H1 (cell line): Measurements from ENCODE around the gene ZNF592. TPM values are rescaled to one million over a fixed set of nuclear protein-coding genes. Genes with fewer than 3 reads are reported as not detected.

Experiments
- TAF1 ChIP-seq: IDR thresholded peaks from 2 replicates; pipeline ENCODE4 v1.6.1; 2011; ENCODE audit warnings: mild to moderate bottlenecking, low read depth, low read length
- polyA plus RNA-seq, 7 experiments: library from polyadenylated mRNA; depleted of rRNA in 3 of 7; stranded (reverse) in 5 of 7; unstranded in 2 of 7; fragments of >200 nt in 5 of 7; fragments of 200-250 nt in 2 of 7; gene quantifications; 1 replicate in 5 of 7; 2 replicates in 1 of 7; 4 replicates in 1 of 7; pipeline versions ENCODE4 v1.2.1 to v1.2.3, GENCODE V29; 2011 to 2013; ENCODE audit warnings: missing spikeins in 2 of 7, mixed read lengths in 2 of 7
- total RNA-seq: library from RNA; stranded (reverse); fragmentation: NEBNext Ultra II Directional; extraction: Animal tissue kit (Norgen Biotek cat#: 25700); gene quantifications from 2 replicates; pipeline ENCODE4 v1.2.1, GENCODE V29; 2021
- TF ChIP-seq, protein P1 (sequence below): fragments of 300-600 bp; sonication (generic); IDR thresholded peaks from 2 replicates; pipeline ENCODE4 v1.7.1; 2012; ENCODE audit warnings: low read length, moderate library complexity, mild to moderate bottlenecking, inconsistent platforms; ENCODE audit not compliant: insufficient replicate concordance

Gene ZNF592
- total and polyA plus RNA-seq, 2 of the 8 experiments (the other 6 are each of a cell fraction or from before 2014, with no cell fraction given) = 14.2 to 33.0 TPM

DNA sequence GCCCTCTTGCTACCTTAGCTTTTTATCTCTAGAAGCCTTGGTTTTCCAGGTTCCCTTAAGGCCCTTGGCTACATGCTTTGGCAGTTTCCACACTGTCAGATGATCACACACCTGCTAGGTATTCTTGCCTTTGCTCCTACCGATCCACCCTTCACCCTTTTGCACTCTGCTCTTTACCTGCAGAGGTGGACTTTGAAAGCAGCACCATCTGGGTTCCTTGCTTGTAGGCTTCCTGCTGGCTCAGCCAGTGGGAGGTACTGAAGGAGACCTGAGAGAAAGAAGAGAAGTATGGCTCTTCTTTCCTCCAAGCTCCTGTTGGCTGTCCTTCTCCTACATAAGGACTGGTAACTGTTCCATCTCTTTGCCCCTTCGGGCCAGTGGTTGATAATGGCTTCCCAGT, 7.3 kb upstream of the ZNF592 start (continued):
- TF ChIP-seq, protein P1, sequence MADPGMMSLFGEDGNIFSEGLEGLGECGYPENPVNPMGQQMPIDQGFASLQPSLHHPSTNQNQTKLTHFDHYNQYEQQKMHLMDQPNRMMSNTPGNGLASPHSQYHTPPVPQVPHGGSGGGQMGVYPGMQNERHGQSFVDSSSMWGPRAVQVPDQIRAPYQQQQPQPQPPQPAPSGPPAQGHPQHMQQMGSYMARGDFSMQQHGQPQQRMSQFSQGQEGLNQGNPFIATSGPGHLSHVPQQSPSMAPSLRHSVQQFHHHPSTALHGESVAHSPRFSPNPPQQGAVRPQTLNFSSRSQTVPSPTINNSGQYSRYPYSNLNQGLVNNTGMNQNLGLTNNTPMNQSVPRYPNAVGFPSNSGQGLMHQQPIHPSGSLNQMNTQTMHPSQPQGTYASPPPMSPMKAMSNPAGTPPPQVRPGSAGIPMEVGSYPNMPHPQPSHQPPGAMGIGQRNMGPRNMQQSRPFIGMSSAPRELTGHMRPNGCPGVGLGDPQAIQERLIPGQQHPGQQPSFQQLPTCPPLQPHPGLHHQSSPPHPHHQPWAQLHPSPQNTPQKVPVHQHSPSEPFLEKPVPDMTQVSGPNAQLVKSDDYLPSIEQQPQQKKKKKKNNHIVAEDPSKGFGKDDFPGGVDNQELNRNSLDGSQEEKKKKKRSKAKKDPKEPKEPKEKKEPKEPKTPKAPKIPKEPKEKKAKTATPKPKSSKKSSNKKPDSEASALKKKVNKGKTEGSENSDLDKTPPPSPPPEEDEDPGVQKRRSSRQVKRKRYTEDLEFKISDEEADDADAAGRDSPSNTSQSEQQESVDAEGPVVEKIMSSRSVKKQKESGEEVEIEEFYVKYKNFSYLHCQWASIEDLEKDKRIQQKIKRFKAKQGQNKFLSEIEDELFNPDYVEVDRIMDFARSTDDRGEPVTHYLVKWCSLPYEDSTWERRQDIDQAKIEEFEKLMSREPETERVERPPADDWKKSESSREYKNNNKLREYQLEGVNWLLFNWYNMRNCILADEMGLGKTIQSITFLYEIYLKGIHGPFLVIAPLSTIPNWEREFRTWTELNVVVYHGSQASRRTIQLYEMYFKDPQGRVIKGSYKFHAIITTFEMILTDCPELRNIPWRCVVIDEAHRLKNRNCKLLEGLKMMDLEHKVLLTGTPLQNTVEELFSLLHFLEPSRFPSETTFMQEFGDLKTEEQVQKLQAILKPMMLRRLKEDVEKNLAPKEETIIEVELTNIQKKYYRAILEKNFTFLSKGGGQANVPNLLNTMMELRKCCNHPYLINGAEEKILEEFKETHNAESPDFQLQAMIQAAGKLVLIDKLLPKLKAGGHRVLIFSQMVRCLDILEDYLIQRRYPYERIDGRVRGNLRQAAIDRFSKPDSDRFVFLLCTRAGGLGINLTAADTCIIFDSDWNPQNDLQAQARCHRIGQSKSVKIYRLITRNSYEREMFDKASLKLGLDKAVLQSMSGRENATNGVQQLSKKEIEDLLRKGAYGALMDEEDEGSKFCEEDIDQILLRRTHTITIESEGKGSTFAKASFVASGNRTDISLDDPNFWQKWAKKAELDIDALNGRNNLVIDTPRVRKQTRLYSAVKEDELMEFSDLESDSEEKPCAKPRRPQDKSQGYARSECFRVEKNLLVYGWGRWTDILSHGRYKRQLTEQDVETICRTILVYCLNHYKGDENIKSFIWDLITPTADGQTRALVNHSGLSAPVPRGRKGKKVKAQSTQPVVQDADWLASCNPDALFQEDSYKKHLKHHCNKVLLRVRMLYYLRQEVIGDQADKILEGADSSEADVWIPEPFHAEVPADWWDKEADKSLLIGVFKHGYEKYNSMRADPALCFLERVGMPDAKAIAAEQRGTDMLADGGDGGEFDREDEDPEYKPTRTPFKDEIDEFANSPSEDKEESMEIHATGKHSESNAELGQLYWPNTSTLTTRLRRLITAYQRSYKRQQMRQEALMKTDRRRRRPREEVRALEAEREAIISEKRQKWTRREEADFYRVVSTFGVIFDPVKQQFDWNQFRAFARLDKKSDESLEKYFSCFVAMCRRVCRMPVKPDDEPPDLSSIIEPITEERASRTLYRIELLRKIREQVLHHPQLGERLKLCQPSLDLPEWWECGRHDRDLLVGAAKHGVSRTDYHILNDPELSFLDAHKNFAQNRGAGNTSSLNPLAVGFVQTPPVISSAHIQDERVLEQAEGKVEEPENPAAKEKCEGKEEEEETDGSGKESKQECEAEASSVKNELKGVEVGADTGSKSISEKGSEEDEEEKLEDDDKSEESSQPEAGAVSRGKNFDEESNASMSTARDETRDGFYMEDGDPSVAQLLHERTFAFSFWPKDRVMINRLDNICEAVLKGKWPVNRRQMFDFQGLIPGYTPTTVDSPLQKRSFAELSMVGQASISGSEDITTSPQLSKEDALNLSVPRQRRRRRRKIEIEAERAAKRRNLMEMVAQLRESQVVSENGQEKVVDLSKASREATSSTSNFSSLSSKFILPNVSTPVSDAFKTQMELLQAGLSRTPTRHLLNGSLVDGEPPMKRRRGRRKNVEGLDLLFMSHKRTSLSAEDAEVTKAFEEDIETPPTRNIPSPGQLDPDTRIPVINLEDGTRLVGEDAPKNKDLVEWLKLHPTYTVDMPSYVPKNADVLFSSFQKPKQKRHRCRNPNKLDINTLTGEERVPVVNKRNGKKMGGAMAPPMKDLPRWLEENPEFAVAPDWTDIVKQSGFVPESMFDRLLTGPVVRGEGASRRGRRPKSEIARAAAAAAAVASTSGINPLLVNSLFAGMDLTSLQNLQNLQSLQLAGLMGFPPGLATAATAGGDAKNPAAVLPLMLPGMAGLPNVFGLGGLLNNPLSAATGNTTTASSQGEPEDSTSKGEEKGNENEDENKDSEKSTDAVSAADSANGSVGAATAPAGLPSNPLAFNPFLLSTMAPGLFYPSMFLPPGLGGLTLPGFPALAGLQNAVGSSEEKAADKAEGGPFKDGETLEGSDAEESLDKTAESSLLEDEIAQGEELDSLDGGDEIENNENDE = no peak
- no peak for TF ChIP-seq TAF1
